ENCODE data around the gene NFIB.

Gene NFIB

GRCh38 chr9:14320271-14321181, 6.6 kb upstream of the NFIB start:
- no peak for DNase-seq

DNA sequence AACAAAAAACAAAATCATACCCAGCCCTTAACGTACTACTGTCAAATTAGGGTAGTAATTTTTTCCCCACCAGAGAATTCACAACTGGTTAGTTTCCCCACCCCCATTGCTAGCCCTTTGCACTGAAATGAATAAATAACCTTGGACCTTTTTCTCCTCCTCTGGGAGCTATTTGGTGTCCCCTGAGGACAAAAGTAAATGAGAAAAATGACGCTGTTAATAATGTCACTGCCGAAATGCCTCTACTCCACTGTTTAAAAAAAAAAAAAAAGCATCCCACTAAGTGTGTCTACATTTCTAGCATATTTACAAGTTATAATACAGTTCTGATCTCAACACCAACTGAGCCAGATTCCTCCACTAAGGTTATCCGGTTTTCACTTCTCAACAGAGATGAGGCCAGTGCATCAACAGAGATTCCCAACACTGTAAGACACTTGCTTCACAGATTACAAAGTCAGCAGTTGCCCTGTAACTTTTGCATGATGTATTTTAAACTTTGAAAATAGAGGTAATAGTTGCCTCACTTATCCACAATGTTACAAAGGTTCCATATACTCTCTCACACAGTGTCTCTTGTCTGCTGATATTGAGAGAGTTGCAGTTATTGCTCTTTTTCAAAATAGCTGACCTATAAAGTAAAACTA, 5.1 kb upstream of the NFIB start:
- DNase-seq = no peak

GRCh38 chr9:14318361-14318760, 4.4 kb upstream of the NFIB start:
- no peak for DNase-seq

- DNase-seq = no peak
These were observed 3.9 kb upstream of the NFIB start for GRCh38 chr9:14317667-14318320.

DNA sequence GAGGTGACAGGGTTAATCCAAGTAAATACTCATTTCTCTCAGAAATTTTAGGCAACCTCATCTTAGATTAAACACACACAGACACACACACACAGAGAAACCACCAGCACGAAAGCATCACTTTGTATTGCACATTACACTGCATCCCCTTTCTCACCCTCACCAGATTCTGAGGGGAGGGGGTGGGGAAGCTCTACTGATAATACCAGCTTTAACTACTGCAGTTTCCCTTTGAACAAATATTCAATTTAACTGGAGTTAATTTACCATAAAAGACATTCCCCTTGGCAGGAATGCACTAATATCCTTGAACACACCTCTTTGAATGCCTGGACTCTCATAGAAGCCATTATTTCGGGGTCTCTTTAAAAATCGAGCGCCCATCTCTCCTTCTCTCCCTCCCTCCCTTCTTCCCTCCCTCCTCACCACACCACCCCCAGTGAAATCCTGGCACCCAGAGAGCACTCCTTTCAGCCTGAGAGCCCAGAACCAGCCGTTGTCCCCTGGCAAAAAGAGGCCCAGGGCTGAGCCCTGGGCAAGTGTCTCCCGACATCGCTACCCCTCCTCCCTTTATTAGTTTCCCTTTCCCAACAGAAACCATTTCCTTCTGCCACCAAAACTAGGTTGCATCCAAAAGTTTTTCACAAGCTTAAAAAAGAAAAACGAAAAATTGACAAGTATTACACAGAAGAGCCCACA, 2.8 kb upstream of the NFIB start:
- DNase-seq = no peak

GRCh38 chr9:14315875-14316601, 2.1 kb upstream of the NFIB start:
- DNase-seq = peak; percentile 80

DNA sequence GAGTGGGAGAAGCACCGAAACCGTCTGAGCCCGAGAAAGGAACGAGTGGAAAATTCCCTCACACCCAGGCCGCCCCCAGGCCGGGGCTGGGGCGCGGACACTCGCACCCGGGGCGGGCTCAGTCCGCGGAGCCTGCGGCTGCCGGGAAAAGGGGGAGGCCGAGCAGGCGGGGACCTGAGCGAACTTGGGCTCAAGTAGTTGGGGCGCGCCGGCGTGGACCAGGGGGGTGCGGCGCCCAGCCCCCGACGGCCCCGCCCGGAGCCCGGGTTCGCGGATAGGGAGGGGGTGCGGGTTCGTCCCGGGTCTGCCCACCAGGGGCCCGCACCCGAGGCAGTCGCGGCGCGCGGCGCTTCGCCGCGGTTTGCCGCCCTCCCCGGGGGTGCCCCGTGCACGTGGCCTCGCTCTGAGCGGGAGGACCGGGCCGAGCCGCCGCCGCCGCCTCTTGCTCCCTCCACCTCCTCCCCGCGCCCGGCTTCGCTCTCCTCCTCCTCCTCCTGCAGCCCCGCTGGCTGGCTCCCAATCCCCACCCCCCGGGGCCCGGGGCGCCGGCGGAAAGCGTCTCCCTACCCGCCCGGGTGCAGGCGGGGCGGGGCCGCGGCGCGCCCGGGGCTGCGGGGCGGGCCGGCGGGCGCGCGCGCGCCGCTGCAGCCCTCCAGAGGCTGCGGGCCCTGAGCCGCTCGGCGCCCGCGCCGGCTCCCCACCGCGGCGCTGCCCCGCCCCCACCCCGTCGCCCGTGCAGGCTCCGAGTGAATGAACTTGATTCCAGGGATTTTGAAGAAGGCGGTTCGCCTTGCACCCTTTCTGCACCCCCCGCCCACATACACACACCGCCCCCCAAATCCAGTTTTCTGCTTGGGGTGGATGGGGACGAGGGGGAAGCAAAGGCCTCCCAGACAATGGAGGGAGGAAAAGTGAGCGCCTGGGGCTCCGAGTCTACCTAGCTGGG, 1.3 kb upstream of the NFIB start:
- peak; percentile 85 for DNase-seq

GRCh38 chr9:14314424-14314928, 535 bp upstream of the NFIB start:
- peak; percentile 81 for DNase-seq

DNA sequence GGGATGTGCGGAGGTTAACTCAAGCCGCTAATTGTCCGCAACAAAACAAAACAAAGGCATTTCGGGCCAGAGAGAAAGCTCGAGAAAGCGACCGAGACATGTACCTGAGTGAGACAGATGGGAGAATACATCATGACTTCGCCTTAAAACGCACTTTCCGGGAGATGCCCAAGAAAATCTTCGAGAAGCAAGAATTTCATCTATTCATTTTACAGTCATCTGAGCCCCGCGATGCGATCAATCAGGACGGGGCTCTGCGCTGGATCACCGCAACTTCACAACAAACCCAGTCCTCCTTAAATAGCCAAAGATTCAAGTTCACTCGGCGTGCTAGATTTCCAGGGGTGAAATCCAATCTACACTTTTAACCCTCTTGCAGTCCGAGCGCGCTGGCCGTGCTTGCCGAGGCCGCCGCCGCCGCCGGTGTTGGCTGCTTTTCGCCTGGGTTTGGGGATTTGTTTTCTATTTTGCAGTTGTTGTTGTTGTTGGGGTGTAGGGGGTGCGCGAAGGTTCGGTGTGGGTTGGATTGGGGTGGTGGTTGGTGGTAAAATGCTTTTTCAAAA, 482 bp downstream of the NFIB start:
- DNase-seq = peak; percentile 84

DNA sequence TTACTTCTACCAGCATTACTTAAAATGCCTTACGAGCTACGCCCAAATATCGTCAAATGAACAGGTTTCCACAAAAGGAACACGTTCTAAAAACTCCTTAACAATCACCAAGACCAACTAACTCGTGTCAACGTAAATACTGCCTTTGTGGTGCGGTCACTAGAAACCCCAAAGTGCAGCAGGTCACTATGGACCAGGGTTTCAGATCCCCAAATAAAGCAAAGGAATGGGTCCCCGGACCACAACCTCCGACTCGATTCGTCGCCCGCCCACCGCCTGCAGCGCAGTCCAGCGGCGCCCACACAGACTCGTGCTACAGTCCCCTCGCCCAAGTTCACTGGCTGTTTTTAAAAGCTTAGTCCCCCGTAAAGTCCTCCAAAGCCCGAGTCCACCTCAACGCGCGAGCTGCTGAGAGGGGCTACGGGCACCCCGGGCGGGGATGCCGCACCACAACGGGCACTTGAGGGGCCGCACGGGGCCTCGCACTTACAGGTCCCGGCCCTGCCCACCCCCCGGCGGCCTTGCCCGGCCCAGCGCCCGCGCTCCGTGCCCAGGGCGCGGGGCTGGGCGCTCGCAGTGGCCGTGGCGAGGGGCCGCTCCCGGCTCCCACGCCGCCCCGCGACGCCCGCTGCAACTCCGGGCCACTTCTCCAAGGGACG, 1.1 kb downstream of the NFIB start:
- DNase-seq = peak; percentile 85

GRCh38 chr9:14311956-14312685, 1.8 kb downstream of the NFIB start:
- DNase-seq = no peak

- DNase-seq = no peak
These were observed 2.6 kb downstream of the NFIB start for GRCh38 chr9:14311171-14311949.

- DNase-seq = no peak
These were observed 3.6 kb downstream of the NFIB start for GRCh38 chr9:14310311-14310710.

- DNase-seq = no peak
These were observed 4.5 kb downstream of the NFIB start for GRCh38 chr9:14309403-14309802.

DNA sequence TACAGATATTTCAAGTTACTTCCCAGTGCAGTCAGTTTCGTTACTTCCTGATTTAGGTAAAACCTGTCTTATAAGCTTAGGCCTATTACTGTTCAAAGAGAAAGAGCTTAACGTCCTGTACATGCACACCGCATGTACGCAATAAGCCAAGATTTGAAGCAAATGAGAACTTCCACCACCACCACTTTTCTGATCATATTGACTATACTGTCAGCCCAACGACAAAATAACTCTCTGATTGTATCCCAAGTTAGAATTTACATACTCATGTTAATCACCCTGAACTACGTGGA, 5.1 kb downstream of the NFIB start:
- no peak for DNase-seq

DNA sequence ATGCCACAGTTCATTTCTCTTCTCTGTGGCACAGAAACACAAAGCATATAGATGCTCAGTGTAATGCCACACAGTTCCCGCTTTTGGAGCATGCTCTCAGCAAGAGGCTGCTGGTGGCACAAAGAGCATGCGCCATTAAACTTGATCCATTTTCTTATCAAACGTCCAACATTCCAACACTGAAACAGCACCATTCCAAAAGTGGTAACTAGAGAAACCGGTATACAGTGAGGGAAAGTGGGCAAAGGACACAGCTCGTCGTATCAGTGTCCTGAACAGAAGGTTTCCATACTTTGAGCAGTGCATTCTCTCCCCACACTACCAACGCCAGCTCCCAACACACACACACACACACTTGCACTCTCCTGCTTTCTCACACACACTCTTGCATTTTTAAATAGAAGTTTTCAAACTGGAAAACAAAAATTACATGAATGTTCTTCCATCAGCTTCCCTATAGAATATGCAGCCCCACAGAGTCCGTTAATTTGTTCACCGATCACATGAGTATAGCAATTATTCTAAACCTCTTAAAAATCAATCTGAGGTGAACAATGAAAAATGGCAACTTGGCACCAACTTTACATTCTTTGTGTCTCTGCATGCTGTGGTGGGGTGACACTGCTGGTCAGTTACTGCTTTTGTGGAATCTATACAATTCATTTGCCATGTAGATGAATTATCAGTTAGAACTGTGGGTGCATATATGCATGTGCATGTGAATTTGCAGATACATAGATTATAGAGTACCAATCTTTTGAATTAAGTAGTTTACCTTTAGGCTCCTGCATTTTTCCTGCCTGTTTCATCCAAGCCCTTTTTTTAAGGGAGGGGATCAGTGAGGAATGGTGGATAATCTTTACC, 5.7 kb downstream of the NFIB start:
- no peak for DNase-seq

Data from right kidney (tissue), 1 donor.